Gastroesophageal sphincter (tissue), 4 donors: ENCODE data around the gene CLEC4A. TPM values are rescaled to one million over a fixed set of nuclear protein-coding genes. Genes with fewer than 3 reads are reported as not detected.
"Not testable (repeated sequence)": the region's sequence is repeated elsewhere in the genome, so short reads cannot be mapped to it uniquely, and the experiment has no call there.

ENCODE experiments used
- ATAC-seq: fragments of 150-250 bp; one replicate; pipeline ENCODE4 v1.9.1; 2016; ENCODE audit warnings: mild to moderate bottlenecking, moderate library complexity
- H3K27ac ChIP-seq, 4 donors: fragments of 200-600 bp; sonication (generic) in 3 of 4; 1 replicate in 3 of 4; 2 replicates in 1 of 4; pipeline ENCODE4 v1.5.1; 2016 to 2019
- H3K27me3 ChIP-seq: fragments of 200-600 bp; sonication (generic); one replicate; pipeline ENCODE4 v1.5.1; 2019
- H3K36me3 ChIP-seq, 2 donors: fragments of 200-600 bp; sonication (generic); one replicate each; pipeline ENCODE4 v1.5.1; 2019; ENCODE audit warnings: control low read depth in 1 of 2
- H3K4me1 ChIP-seq, 3 donors: fragments of 200-600 bp; sonication (generic); 1 replicate in 2 of 3; 2 replicates in 1 of 3; pipeline ENCODE4 v1.5.1; 2016 to 2019; ENCODE audit warnings: control low read depth in 2 of 3
- H3K4me3 ChIP-seq, 2 donors: fragments of 200-600 bp; sonication (generic); one replicate each; pipeline ENCODE4 v1.5.1; 2019; ENCODE audit warnings: mild to moderate bottlenecking in 1 of 2, moderate library complexity in 1 of 2
- H3K9me3 ChIP-seq, 3 donors: fragments of 200-600 bp; sonication (generic); one replicate each; pipeline ENCODE4 v1.5.1; 2017 to 2019; ENCODE audit warnings: control low read depth in 2 of 3
- CTCF ChIP-seq, 4 experiments: fragments of 200-600 bp in 2 of 4; fragments of 450-650 bp in 2 of 4; sonication (generic) in 1 of 4; IDR thresholded peaks; one replicate each; pipeline ENCODE4 v1.5.1; 2017 to 2019; ENCODE audit warnings: antibody characterized with exemption in 4 of 4, mild to moderate bottlenecking in 2 of 4, moderate library complexity in 2 of 4
- POLR2A ChIP-seq, 2 donors: fragments of 450-650 bp; IDR thresholded peaks; one replicate each; pipeline ENCODE4 v1.6.1; 2017; ENCODE audit warnings: antibody characterized with exemption in 2 of 2, mild to moderate bottlenecking in 2 of 2, moderate library complexity in 1 of 2
- POLR2AphosphoS5 ChIP-seq: sonication (generic); formaldehyde crosslinking; IDR thresholded peaks from one replicate; pipeline ENCODE4 v1.6.1; 2017; ENCODE audit warnings: antibody characterized with exemption
- WGBS, 2 donors: methylation state at CpG; one replicate each; pipeline ENCODE4 v1.1.5; 2018; ENCODE audit warnings: low coverage in 1 of 2; 5-methylcytosine and 5-hydroxymethylcytosine counted together
- total RNA-seq, 4 donors: library from RNA; depleted of rRNA; stranded (reverse); fragments of >200 nt; gene quantifications; one replicate each; pipeline ENCODE4 v1.1.0, GENCODE V29; 2016

Gene CLEC4A
- total RNA-seq, 4 donors from 2014 or later: 1.5 to 4.0 (median 3.0) TPM; not detected in 1

- peak; percentile 67 for ATAC-seq
- 0% methylated on average over 1 of the region's 43 CpGs; no CpG with 5 or more reads in 1 of the 2 donors for WGBS, 2 donors
- peaks cover 0 to 11% (median 3%) of the 10 kb centered on the region in 3 donors for H3K4me1 ChIP-seq
- H3K4me3 ChIP-seq: peak overlapping the region; percentile 78 to 91
- TF ChIP-seq CTCF (IDR thresholded peaks at IDR 0.05) (peak; percentile 60 to 69 (median 62)), POLR2A (IDR thresholded peaks at IDR 0.05) (peak; percentile 29 to 52), POLR2AphosphoS5 (peak; percentile 42)
- H3K36me3 ChIP-seq, H3K27me3 ChIP-seq, H3K9me3 ChIP-seq: not testable (repeated sequence)
- H3K27ac ChIP-seq: peak overlapping the region; percentile 87 to 94 (median 88)
Measured at GRCh38 chr12:8179989-8180585, 56.7 kb downstream of the CLEC4A start.

GRCh38 chr12:8181271-8181670, 57.9 kb downstream of the CLEC4A start:
- not testable (repeated sequence) for H3K36me3 ChIP-seq, H3K9me3 ChIP-seq, H3K27me3 ChIP-seq, ATAC-seq
- Histone ChIP-seq H3K27ac (peak overlapping the region in 2 of 4 donors; percentile 37 to 56), H3K4me1 (peaks cover 0 to 11% (median 3%) of the 10 kb centered on the region in 3 donors), H3K4me3 (peak overlapping the region in 1 of 2 donors; percentile 78)

GRCh38 chr12:8182923-8183322, 59.5 kb downstream of the CLEC4A start:
- ATAC-seq: not testable (repeated sequence)
- no CpG with 5 or more reads among the region's 7 CpGs for WGBS, 2 donors

GRCh38 chr12:8183346-8183745, 59.9 kb downstream of the CLEC4A start:
- ATAC-seq, H3K27ac ChIP-seq, H3K4me3 ChIP-seq, H3K9me3 ChIP-seq, H3K36me3 ChIP-seq, H3K27me3 ChIP-seq: not testable (repeated sequence)
- no CpG with 5 or more reads among the region's 23 CpGs for WGBS, 2 donors
- H3K4me1 ChIP-seq: peaks cover 0 to 11% (median 3%) of the 10 kb centered on the region in 3 donors

More at GRCh38 chr12:8182923-8183322, 59.5 kb downstream of the CLEC4A start:
- not testable (repeated sequence) for H3K9me3 ChIP-seq, H3K27me3 ChIP-seq, H3K27ac ChIP-seq, H3K4me3 ChIP-seq, H3K36me3 ChIP-seq
- peaks cover 0 to 11% (median 3%) of the 10 kb centered on the region in 3 donors for H3K4me1 ChIP-seq

GRCh38 chr12:8184206-8184605, 60.8 kb downstream of the CLEC4A start:
- H3K4me3 ChIP-seq, H3K27ac ChIP-seq, H3K36me3 ChIP-seq, H3K27me3 ChIP-seq, ATAC-seq, H3K9me3 ChIP-seq: not testable (repeated sequence)
- H3K4me1 ChIP-seq: peaks cover 0 to 11% (median 3%) of the 10 kb centered on the region in 3 donors
- no CpG with 5 or more reads among the region's 28 CpGs for WGBS, 2 donors

GRCh38 chr12:8188088-8188487, 64.7 kb downstream of the CLEC4A start:
- H3K27ac ChIP-seq, H3K27me3 ChIP-seq, H3K4me1 ChIP-seq, H3K9me3 ChIP-seq, H3K4me3 ChIP-seq, H3K36me3 ChIP-seq, ATAC-seq: not testable (repeated sequence)
- 100% methylated on average over 1 of the region's 2 CpGs; no CpG with 5 or more reads in 1 of the 2 donors for WGBS, 2 donors

Other genes starting within 250 kb of the CLEC4A start
- 10 to 100 TPM; 11.5 to 46.6 (median 12.8) TPM for gene SLC2A3, start 187.4 kb upstream of the CLEC4A start, total RNA-seq
- 10 to 100 TPM; 16.4 to 28.2 (median 20.4) TPM for gene FOXJ2, start 90.9 kb upstream of the CLEC4A start, total RNA-seq
- gene C3AR1, start 57.3 kb upstream of the CLEC4A start, total RNA-seq: 10 to 100 TPM in 2 of 4 donors, 1 to 10 TPM in 2; 1.6 to 16.7 (median 7.6) TPM
- 10 to 100 TPM; 24.5 to 60.1 (median 41.2) TPM for gene NECAP1, start 41.3 kb upstream of the CLEC4A start, total RNA-seq
- gene ZNF705A, start 33.4 kb downstream of the CLEC4A start, total RNA-seq: not detected
- not detected for gene FAM90A1, start 104.0 kb downstream of the CLEC4A start, total RNA-seq